Duodenal mucosa (tissue), 2 donors: ENCODE results near the gene E2F3.
"Not testable (repeated sequence)": the region's sequence is repeated elsewhere in the genome, so short reads cannot be mapped to it uniquely, and the experiment has no call there.

ENCODE experiments used
- H3K27ac ChIP-seq: one replicate; pipeline ENCODE4 v1.7.0; 2013; ENCODE audit warnings: low read depth, low read length
- H3K27me3 ChIP-seq, 2 donors: one replicate each; pipeline ENCODE4 v1.7.0; 2013; ENCODE audit warnings: low read length in 2 of 2, control low read depth in 1 of 2; ENCODE audit not compliant: insufficient read depth in 2 of 2, control insufficient read depth in 1 of 2
- H3K36me3 ChIP-seq, 2 donors: one replicate each; pipeline ENCODE4 v1.7.0; 2013; ENCODE audit warnings: low read length in 2 of 2, control low read depth in 1 of 2; ENCODE audit not compliant: insufficient read depth in 2 of 2, control insufficient read depth in 1 of 2
- H3K4me1 ChIP-seq, 2 donors: one replicate each; pipeline ENCODE4 v1.7.0; 2013; ENCODE audit warnings: low read length in 2 of 2, control low read depth in 1 of 2; ENCODE audit not compliant: insufficient read depth in 2 of 2, control insufficient read depth in 1 of 2
- H3K4me3 ChIP-seq, 2 donors: one replicate each; pipeline ENCODE4 v1.7.0; 2013; ENCODE audit warnings: low read length in 2 of 2, low read depth in 1 of 2
- H3K9ac ChIP-seq, 2 donors: one replicate each; pipeline ENCODE4 v1.7.0; 2013; ENCODE audit warnings: low read length in 2 of 2, low read depth in 1 of 2
- H3K9me3 ChIP-seq, 2 donors: one replicate each; pipeline ENCODE4 v1.7.0; 2013; ENCODE audit warnings: low read length in 2 of 2, control low read depth in 1 of 2; ENCODE audit not compliant: control insufficient read depth in 1 of 2

Gene E2F3

GRCh38 chr6:20497216-20498040 lies 95.7 kb downstream of the E2F3 start:
- Histone ChIP-seq H3K27ac (no peak overlapping the region), H3K9ac (no peak overlapping the region), H3K36me3 (no peaks in the 10 kb centered on the region), H3K27me3 (no peaks in the 10 kb centered on the region), H3K9me3 (no peaks in the 10 kb centered on the region), H3K4me3 (no peak overlapping the region), H3K4me1 (no peaks in the 10 kb centered on the region)

GRCh38 chr6:20498041-20498385 lies 96.3 kb downstream of the E2F3 start:
- Histone ChIP-seq H3K4me3 (no peak overlapping the region), H3K9me3 (no peaks in the 10 kb centered on the region), H3K36me3 (no peaks in the 10 kb centered on the region), H3K27me3 (no peaks in the 10 kb centered on the region), H3K27ac (no peak overlapping the region), H3K4me1 (no peaks in the 10 kb centered on the region), H3K9ac (no peak overlapping the region)

- no peak overlapping the region for H3K4me3 ChIP-seq
These were observed 107.5 kb downstream of the E2F3 start for GRCh38 chr6:20509212-20509611.

GRCh38 chr6:20511852-20512251 lies 110.2 kb downstream of the E2F3 start:
- H3K27me3 ChIP-seq, result no peaks in the 10 kb centered on the region
- H3K4me1 ChIP-seq, result no peaks in the 10 kb centered on the region
- no peaks in the 10 kb centered on the region for H3K9me3 ChIP-seq

More at GRCh38 chr6:20509212-20509611, 107.5 kb downstream of the E2F3 start:
- Histone ChIP-seq H3K27me3 (no peaks in the 10 kb centered on the region), H3K36me3 (no peaks in the 10 kb centered on the region), H3K9me3 (no peaks in the 10 kb centered on the region), H3K9ac (no peak overlapping the region), H3K27ac (no peak overlapping the region), H3K4me1 (no peaks in the 10 kb centered on the region)

GRCh38 chr6:20525208-20525607 lies 123.5 kb downstream of the E2F3 start:
- H3K27me3 ChIP-seq, H3K9me3 ChIP-seq, H3K4me3 ChIP-seq: not testable (repeated sequence)

More at GRCh38 chr6:20511852-20512251, 110.2 kb downstream of the E2F3 start:
- Histone ChIP-seq H3K9ac (no peak overlapping the region), H3K4me3 (no peak overlapping the region), H3K36me3 (no peaks in the 10 kb centered on the region), H3K27ac (no peak overlapping the region)

GRCh38 chr6:20529086-20529448 lies 127.4 kb downstream of the E2F3 start:
- H3K4me1 ChIP-seq, H3K9ac ChIP-seq, H3K36me3 ChIP-seq, H3K4me3 ChIP-seq, H3K27me3 ChIP-seq, H3K9me3 ChIP-seq, H3K27ac ChIP-seq: not testable (repeated sequence)

More at GRCh38 chr6:20525208-20525607, 123.5 kb downstream of the E2F3 start:
- H3K27ac ChIP-seq, H3K9ac ChIP-seq, H3K4me1 ChIP-seq, H3K36me3 ChIP-seq: not testable (repeated sequence)

- no peaks in the 10 kb centered on the region for H3K27me3 ChIP-seq
- peaks cover 10 to 16% of the 10 kb centered on the region in 2 donors for H3K4me1 ChIP-seq
- H3K4me3 ChIP-seq, result no peak overlapping the region
- H3K36me3 ChIP-seq, result no peaks in the 10 kb centered on the region
- H3K9ac ChIP-seq, result no peak overlapping the region
- no peak overlapping the region for H3K27ac ChIP-seq
- H3K9me3 ChIP-seq, result no peaks in the 10 kb centered on the region
These were observed 131.2 kb downstream of the E2F3 start for GRCh38 chr6:20532881-20533280.

GRCh38 chr6:20533746-20534294 lies 132.1 kb downstream of the E2F3 start:
- Histone ChIP-seq H3K4me3 (peak overlapping the region; percentile 92 to 97), H3K36me3 (peaks cover 0 to 2% of the 10 kb centered on the region in 2 donors), H3K27me3 (no peaks in the 10 kb centered on the region), H3K4me1 (peaks cover 10 to 12% of the 10 kb centered on the region in 2 donors), H3K27ac (no peak overlapping the region), H3K9me3 (no peaks in the 10 kb centered on the region), H3K9ac (peak overlapping the region in 1 of 2 donors; percentile 76)

- Histone ChIP-seq H3K27ac (peak within 1 kb of the TSS; percentile 63), H3K4me1 (peaks cover 10 to 12% of the 10 kb centered on the region in 2 donors), H3K36me3 (peaks cover 0 to 3% of the 10 kb centered on the region in 2 donors), H3K9me3 (no peaks in the 10 kb centered on the region), H3K9ac (peak within 1 kb of the TSS; percentile 76 to 79), H3K27me3 (no peaks in the 10 kb centered on the region), H3K4me3 (peak within 1 kb of the TSS; percentile 92 to 97)
These were observed 132.9 kb downstream of the E2F3 start, which contains the start of gene CDKAL1 for GRCh38 chr6:20534295-20535262. Gene CDKAL1, plus strand, starts transcription at chr6:20534457. Its CDS starts 11,894 bp downstream, at chr6:20546351.
